HEK293T (cell line): ENCODE data around the gene SMIM36.

Experiments
- CTCF ChIA-PET: fragments of 350-600 bp; formaldehyde crosslinking; extraction: SDS; loops from one replicate; lab custom pipeline; 2021; ENCODE audit warnings: antibody characterized with exemption, inconsistent platforms; lab: Yijun Ruan, JAX
- POLR2A ChIA-PET: fragments of 350-600 bp; formaldehyde crosslinking; extraction: SDS; loops from one replicate; lab custom pipeline; 2020; ENCODE audit warnings: antibody characterized with exemption, inconsistent platforms; lab: Yijun Ruan, JAX
- DNase-seq: peaks from one replicate; pipeline ENCODE4 v3.0.0; 2012; ENCODE audit warnings: mixed read lengths; ENCODE audit errors: extremely low spot score
- ARNT ChIP-seq: fragments of 450-650 bp; IDR thresholded peaks from 2 replicates; pipeline ENCODE4 v1.6.1; 2017; ENCODE audit warnings: mild to moderate bottlenecking
- BHLHE40 ChIP-seq: fragments of 450-650 bp; IDR thresholded peaks from 2 replicates; pipeline ENCODE4 v1.6.1; 2016; ENCODE audit warnings: mild to moderate bottlenecking, moderate library complexity, borderline replicate concordance
- CTBP1 ChIP-seq: fragments of 450-650 bp; IDR thresholded peaks from 2 replicates; pipeline ENCODE4 v1.6.1; 2016; ENCODE audit warnings: borderline replicate concordance
- ELF4 ChIP-seq: fragments of 450-650 bp; IDR thresholded peaks from 2 replicates; pipeline ENCODE4 v1.6.1; 2017; ENCODE audit warnings: antibody characterized with exemption
- FOXA1 ChIP-seq: fragments of 450-650 bp; IDR thresholded peaks from 2 replicates; pipeline ENCODE4 v1.6.1; 2016; ENCODE audit warnings: mild to moderate bottlenecking
- FOXK2 ChIP-seq: fragments of 450-650 bp; IDR thresholded peaks from 2 replicates; pipeline ENCODE4 v1.6.1; 2016; ENCODE audit warnings: mild to moderate bottlenecking
- FOXM1 ChIP-seq: fragments of 450-650 bp; IDR thresholded peaks from 2 replicates; pipeline ENCODE4 v1.6.1; 2017; ENCODE audit warnings: mild to moderate bottlenecking, borderline replicate concordance
- HDGF ChIP-seq: fragments of 450-650 bp; IDR thresholded peaks from 2 replicates; pipeline ENCODE4 v1.6.1; 2017; ENCODE audit warnings: antibody characterized with exemption, borderline replicate concordance
- L3MBTL2 ChIP-seq: fragments of 450-650 bp; conservative IDR thresholded peaks from 2 replicates; pipeline ENCODE4 v1.6.1; 2016; ENCODE audit warnings: mild to moderate bottlenecking
- LEF1 ChIP-seq: fragments of 450-650 bp; IDR thresholded peaks from 2 replicates; pipeline ENCODE4 v1.6.1; 2017; ENCODE audit warnings: mild to moderate bottlenecking, borderline replicate concordance
- NFRKB ChIP-seq: fragments of 450-650 bp; IDR thresholded peaks from 2 replicates; pipeline ENCODE4 v1.6.1; 2016; ENCODE audit warnings: mild to moderate bottlenecking, moderate library complexity
- PKNOX1 ChIP-seq: fragments of 450-650 bp; IDR thresholded peaks from 2 replicates; pipeline ENCODE4 v1.6.1; 2016
- SP1 ChIP-seq: fragments of 450-650 bp; IDR thresholded peaks from 2 replicates; pipeline ENCODE4 v1.6.1; 2017
- SUZ12 ChIP-seq: fragments of 450-650 bp; IDR thresholded peaks from 2 replicates; pipeline ENCODE4 v1.6.1; 2016; ENCODE audit warnings: mild to moderate bottlenecking
- TARDBP ChIP-seq: fragments of 450-650 bp; IDR thresholded peaks from 2 replicates; pipeline ENCODE4 v1.6.1; 2016
- ZNF384 ChIP-seq: fragments of 450-650 bp; IDR thresholded peaks from 2 replicates; pipeline ENCODE4 v1.6.1; 2016

Gene SMIM36

GRCh38 chr17:55545806-55546205 lies 34.6 kb upstream of the SMIM36 start:
- CTCF ChIA-PET: interaction anchor here (0.6 kb wide), 1 partner anchor 240 kb away, joined by 3 read pairs; no protein-coding TSS in a partner anchor
- POLR2A ChIA-PET: no interaction called here
- TF ChIP-seq BHLHE40: no peak
- no peak for TF ChIP-seq NFRKB
- no peak for TF ChIP-seq FOXM1
- TF ChIP-seq SUZ12: no peak
- no peak for TF ChIP-seq HDGF
- no peak for TF ChIP-seq ELF4
- no peak for TF ChIP-seq TARDBP
- TF ChIP-seq SP1: no peak
- TF ChIP-seq PKNOX1: no peak
- TF ChIP-seq ZNF384: no peak
- no peak for TF ChIP-seq CTBP1
- TF ChIP-seq FOXA1: no peak
- no peak for TF ChIP-seq FOXK2
- no peak for TF ChIP-seq LEF1
- TF ChIP-seq L3MBTL2: no peak
- no peak for DNase-seq

GRCh38 chr17:55543709-55544108 lies 32.5 kb upstream of the SMIM36 start:
- CTCF ChIA-PET: no interaction called here
- DNase-seq: no peak
- POLR2A ChIA-PET: no interaction called here
- TF ChIP-seq NFRKB (no peak), L3MBTL2 (no peak), PKNOX1 (no peak), FOXK2 (no peak), HDGF (no peak), TARDBP (no peak), ELF4 (no peak)

- no peak for DNase-seq
- ChIA-PET POLR2A (no interaction called here), CTCF (no interaction called here)
- TF ChIP-seq FOXM1 (no peak), NFRKB (no peak), ELF4 (no peak), PKNOX1 (no peak), ZNF384 (no peak), CTBP1 (no peak), ARNT (no peak), FOXA1 (no peak), LEF1 (no peak)
Observed at GRCh38 chr17:55540414-55541091, 29.3 kb upstream of the SMIM36 start.

- ChIA-PET POLR2A (no interaction called here), CTCF (no interaction called here)
- TF ChIP-seq L3MBTL2 (no peak), ARNT (no peak), SUZ12 (no peak), BHLHE40 (no peak), TARDBP (no peak), FOXA1 (no peak), PKNOX1 (no peak), FOXK2 (no peak), ZNF384 (no peak), CTBP1 (no peak), HDGF (no peak), ELF4 (no peak), LEF1 (no peak), FOXM1 (no peak), SP1 (no peak), NFRKB (no peak)
- no peak for DNase-seq
Observed at GRCh38 chr17:55536205-55536604, 25.0 kb upstream of the SMIM36 start.

- CTCF ChIA-PET: interaction anchor here (0.6 kb wide), 1 partner anchor 14 kb away, joined by 3 read pairs; no protein-coding TSS in a partner anchor
- TF ChIP-seq BHLHE40 (no peak), SUZ12 (no peak), PKNOX1 (no peak), ELF4 (no peak), CTBP1 (no peak), FOXM1 (no peak), NFRKB (no peak), ARNT (no peak)
- POLR2A ChIA-PET: no interaction called here
- no peak for DNase-seq
Observed at GRCh38 chr17:55533608-55534007, 22.4 kb upstream of the SMIM36 start.
